GM18519 (cell line): Measurements from ENCODE around the gene VAMP2.

Source experiments
- ATAC-seq: cut with Tn5 transposase; IDR thresholded peaks from one replicate; pipeline ENCODE4 v1.9.1; 2021; ENCODE audit warnings: mild to moderate bottlenecking, moderate library complexity; ENCODE audit not compliant: unreplicated experiment, low FRiP score

The VAMP2 gene, protein sequence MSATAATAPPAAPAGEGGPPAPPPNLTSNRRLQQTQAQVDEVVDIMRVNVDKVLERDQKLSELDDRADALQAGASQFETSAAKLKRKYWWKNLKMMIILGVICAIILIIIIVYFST

DNA sequence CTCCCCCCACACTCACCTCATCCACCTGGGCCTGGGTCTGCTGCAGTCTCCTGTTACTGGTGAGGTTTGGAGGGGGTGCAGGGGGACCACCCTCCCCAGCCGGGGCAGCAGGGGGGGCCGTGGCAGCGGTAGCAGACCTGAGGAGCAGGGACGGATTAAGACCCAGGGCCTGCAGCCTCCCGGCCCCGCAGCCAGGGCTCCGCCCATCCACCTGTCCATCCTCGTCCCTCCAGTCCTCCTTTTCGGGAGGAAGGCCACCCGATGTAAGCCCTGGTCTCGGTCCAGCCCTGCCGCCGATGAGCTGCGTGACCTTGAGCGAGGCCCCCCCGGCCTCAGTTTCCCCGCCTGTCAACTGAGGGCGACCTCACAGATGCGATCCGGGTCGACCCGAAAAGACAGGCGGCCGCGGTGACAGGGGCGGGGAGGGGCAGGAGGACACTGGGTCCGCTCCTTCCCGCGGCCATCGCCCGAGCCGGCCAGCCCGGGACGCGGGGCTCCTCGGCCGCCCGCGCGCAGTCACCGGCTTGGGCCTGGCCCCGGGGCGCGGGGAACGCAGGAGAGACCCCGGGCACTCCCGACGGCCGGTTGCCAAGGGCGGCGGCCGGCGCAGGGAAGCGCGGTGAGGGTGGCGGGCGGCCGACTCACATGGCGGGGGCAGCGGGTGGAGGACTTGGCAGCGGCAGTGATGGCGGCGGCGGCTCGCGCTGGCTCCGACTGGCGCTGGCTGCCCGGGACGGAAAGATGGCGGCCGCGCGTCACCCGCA, at the start of gene VAMP2:
VAMP2 (minus strand) TSS at position 716 of the 764 bp plus-strand sequence; CDS start at position 647, 69 bp downstream.
- ATAC-seq, result no peak

GRCh38 chr17:8210761-8211458, 48.2 kb upstream of the VAMP2 start:
- ATAC-seq, result no peak

DNA sequence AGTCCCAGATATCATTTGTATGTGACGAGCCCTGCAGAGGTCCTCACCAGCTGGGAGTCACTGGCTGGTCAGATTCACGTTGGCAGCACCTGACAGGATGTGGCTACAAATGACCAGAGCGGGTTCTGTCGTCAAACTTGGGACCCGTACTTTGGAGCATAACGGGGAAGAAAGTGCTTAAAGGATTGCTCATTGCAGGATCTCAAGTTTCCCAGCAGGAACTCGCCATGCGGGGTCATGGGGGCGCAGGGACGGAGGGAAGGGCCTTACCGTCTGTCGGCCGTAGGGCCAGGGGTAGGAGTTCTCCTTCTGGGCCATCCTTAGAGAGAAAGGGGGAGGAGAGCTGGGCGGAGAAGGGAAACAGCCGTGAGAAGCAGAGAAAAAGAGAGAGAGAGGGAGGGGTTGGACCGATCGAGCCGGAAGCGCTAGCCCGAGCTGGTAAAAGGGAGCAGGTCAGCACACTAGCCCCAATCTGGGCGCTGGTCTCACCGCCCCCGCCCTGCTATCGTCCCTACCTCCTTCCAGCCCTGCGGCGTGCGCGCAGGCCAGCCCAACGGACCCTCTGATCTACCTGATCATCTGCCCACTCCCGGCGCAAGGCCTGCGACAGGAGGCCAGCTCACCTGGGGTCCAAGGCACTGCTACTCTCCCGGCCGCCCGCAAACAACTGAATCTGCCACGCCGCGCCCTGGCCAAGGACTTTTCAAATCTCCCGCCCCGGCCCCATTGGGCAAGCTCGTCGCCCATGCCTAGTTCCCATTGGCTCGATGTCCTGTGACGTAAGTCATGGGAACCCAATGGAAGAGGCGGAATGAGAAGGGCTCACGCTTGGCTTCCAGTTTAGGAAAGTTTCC, 47.4 kb upstream of the VAMP2 start, which contains the start of gene AURKB:
AURKB (minus strand) TSS at position 669 of the 854 bp plus-strand sequence; CDS start at position 318, 351 bp downstream.
- peak; percentile 56 for ATAC-seq

GRCh38 chr17:8206536-8206935, 43.8 kb upstream of the VAMP2 start:
- no peak for ATAC-seq

GRCh38 chr17:8204761-8205555, 42.2 kb upstream of the VAMP2 start:
- ATAC-seq, result no peak

DNA sequence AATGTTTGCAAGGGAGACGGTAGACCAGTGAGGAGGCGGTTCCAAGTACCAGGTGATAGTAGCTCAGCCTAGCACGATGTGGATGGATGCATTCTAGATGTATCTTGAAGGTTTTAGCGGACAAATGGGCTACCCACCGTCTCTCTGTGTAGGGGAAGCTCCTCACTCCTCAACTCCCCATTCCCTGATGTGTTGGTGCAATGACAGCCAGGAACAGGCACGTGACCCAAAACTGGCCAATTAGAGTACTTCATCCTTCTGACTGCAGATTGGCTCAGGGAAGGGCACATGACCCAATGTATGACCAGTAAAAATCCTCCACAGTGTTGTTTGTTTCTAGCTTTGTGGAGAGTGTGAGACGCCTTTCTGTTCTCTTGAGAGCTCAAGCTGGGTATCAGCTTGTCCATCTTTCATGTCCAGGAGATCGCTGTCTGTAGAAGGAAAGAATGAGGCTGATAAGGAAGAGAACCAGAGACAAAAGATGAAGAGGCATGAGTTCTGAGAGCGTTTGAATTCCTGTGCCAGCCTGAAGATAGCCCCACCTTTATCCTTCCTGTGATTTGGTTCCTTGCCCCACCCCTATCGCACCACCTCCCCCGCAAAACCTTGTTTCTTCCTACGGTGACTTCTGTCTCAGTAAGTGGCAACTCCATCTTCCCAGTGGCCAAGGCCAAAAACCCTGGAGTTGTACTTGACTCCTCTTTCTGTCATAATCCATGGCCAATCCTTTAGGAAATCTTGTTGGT, 29.5 kb upstream of the VAMP2 start:
- no peak for ATAC-seq

GRCh38 chr17:8190506-8190905, 27.8 kb upstream of the VAMP2 start:
- ATAC-seq, result no peak

GRCh38 chr17:8189711-8190477, 27.1 kb upstream of the VAMP2 start, which contains the start of gene BORCS6:
BORCS6 (minus strand) TSS chr17:8190180; CDS start chr17:8190140, 40 bp downstream.
- ATAC-seq, result peak; percentile 40

DNA sequence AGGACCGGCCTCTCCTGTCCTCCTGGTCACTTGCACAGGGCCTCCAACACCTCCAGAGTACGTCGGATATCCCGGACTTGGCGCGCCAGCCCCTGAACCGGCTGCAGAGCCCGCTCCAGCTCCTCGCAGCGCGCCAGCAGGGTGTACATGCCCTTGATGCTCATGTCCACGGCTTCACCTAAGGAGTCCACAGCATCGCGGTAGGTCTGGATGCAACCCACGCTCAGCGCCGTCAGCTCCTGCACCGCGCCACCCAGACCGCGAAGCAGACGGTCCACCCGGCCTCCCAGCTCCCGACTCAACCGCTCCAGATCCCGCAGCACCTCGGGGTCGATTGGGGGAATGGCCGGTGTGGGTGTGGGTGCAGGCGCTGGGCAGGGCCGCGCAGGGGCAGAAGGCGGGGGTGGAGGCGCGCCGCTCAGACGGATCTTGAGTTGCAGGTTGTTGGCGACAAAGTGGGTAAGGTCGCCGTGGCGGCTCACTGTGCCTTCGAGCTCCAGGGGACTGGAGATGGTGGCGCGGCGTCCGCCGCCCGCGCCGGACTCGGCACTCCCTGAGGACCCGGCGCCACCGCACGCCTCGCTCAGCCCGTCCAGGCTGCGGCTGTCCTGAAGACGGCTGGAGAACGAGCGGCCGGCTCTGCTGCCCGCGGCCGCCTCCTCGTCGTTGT, 26.4 kb upstream of the VAMP2 start:
- no peak for ATAC-seq

GRCh38 chr17:8188263-8188839, 25.6 kb upstream of the VAMP2 start:
- no peak for ATAC-seq

GRCh38 chr17:8187517-8188262, 24.9 kb upstream of the VAMP2 start:
- ATAC-seq, result no peak

GRCh38 chr17:8186787-8187516, 24.2 kb upstream of the VAMP2 start:
- no peak for ATAC-seq

GRCh38 chr17:8186446-8186786, 23.7 kb upstream of the VAMP2 start:
- ATAC-seq, result no peak

- no peak for ATAC-seq
Observed at GRCh38 chr17:8185582-8186445, 23.1 kb upstream of the VAMP2 start.

GRCh38 chr17:8176998-8177731, 14.4 kb upstream of the VAMP2 start:
- no peak for ATAC-seq
